Measurements from ENCODE around the gene DDX56. TPM values are rescaled to one million over a fixed set of nuclear protein-coding genes. Genes with fewer than 3 reads are reported as not detected.

Gene DDX56
- total RNA-seq, 1 donor from 2014 or later = 45.8 TPM

DNA sequence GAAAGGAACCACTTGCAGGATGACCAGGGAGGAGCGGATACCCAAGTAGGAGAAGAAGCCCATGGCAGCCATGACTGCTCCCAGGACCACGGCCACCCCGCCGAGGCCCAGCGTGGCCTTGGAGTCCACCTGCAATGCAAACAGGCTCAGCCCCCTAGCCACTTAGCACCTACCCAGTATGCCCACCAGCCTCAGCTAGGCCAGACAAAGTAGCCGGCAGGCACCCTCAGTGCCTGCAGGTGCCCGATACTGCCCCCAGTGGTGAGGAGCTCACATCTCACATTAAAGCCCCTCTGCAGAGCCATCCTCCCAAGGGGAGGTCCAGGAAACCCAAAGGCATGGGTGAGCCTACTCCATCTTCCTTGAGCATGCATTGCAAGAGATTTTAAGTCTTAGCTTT lies 39.2 kb downstream of the DDX56 start:
- ATAC-seq (peak; percentile 54 to 56), DNase-seq (no peak)
- intact Hi-C loops (cut with DNase I) = no loop called here
- TF ChIP-seq, protein P1, sequence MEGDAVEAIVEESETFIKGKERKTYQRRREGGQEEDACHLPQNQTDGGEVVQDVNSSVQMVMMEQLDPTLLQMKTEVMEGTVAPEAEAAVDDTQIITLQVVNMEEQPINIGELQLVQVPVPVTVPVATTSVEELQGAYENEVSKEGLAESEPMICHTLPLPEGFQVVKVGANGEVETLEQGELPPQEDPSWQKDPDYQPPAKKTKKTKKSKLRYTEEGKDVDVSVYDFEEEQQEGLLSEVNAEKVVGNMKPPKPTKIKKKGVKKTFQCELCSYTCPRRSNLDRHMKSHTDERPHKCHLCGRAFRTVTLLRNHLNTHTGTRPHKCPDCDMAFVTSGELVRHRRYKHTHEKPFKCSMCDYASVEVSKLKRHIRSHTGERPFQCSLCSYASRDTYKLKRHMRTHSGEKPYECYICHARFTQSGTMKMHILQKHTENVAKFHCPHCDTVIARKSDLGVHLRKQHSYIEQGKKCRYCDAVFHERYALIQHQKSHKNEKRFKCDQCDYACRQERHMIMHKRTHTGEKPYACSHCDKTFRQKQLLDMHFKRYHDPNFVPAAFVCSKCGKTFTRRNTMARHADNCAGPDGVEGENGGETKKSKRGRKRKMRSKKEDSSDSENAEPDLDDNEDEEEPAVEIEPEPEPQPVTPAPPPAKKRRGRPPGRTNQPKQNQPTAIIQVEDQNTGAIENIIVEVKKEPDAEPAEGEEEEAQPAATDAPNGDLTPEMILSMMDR (IDR thresholded peaks at IDR 0.05) = peak; percentile 42
- no peak overlapping the region for H3K27ac ChIP-seq
- H3K4me1 ChIP-seq = no peaks in the 10 kb centered on the region
- no peaks in the 10 kb centered on the region for H3K27me3 ChIP-seq (ENCODE audit: low read depth)
- H3K36me3 ChIP-seq = no peaks in the 10 kb centered on the region
- no peak overlapping the region for H3K4me3 ChIP-seq
- H3K9me3 ChIP-seq = no peaks in the 10 kb centered on the region

DNA sequence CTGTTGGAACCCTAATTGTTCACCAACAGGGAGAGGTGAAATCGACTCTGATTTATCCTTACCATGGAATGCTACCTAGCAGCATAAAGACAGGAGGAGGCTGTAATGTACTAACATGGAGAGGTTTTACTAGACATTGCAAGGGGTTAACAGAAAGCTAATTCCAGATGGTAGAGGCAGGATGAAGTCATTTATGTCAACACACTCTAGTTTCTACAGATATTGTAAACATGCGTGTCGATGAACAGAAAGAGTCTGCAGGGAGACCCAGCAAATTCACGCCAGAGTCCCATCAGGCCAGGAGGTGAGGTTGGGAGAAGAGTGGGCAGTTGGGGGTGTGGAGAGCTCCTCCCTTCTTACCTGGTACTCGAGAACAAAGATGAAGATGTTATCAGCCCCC lies 39.6 kb downstream of the DDX56 start:
- TF ChIP-seq, protein P1 (IDR thresholded peaks at IDR 0.05) = no peak
- no peak for ATAC-seq

DNA sequence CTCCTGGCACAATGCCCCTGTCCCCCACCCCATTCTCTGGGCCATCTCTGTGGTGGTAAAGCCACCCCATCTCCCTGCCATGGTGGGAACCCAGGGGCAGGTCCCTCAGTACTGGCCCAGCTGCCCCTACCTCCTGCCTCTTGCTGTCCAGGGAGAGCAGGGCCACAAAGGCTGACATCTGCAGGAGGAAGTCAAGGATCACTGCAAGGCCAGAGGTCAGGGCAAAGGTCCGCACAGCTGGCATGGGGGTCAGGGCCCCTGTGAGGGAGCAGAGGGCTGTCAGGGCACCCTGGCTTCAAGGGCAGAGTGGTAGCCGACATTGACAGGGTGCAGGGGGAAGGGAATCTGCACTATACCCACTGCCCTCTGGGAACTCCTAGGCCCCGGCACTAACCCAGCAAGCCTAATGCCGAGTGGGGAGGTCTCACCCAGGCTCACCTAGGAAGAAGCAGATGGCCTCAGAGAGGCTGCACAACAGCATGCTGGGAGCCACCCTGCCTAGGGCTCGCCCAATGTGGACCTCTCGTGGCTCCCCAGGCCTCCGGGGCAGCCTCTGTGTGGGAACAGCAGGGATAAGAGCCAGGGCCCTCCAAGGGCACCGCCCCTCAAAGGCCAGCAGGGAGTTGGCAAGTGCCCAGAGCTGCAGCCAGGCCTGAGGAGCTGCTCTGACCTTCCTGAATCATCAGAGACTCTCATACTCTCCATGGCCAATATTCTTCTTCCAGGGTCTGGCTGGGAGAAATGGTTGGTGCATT lies 40.2 kb downstream of the DDX56 start:
- H3K4me3 ChIP-seq = no peak overlapping the region
- no peak overlapping the region for H3K27ac ChIP-seq
- intact Hi-C loops (cut with DNase I) = no loop called here
- H3K27me3 ChIP-seq (ENCODE audit: low read depth) = no peaks in the 10 kb centered on the region
- TF ChIP-seq, protein P1 (IDR thresholded peaks at IDR 0.05) = no peak
- H3K4me1 ChIP-seq = no peaks in the 10 kb centered on the region
- no peaks in the 10 kb centered on the region for H3K9me3 ChIP-seq
- no peak for ATAC-seq
- no peak for DNase-seq
- H3K36me3 ChIP-seq = no peaks in the 10 kb centered on the region

More for the DNA sequence above, 39.6 kb downstream of the DDX56 start:
- DNase-seq = no peak
- no peaks in the 10 kb centered on the region for H3K27me3 ChIP-seq (ENCODE audit: low read depth)
- no peaks in the 10 kb centered on the region for H3K9me3 ChIP-seq
- intact Hi-C loops (cut with DNase I) = no loop called here
- H3K36me3 ChIP-seq = no peaks in the 10 kb centered on the region
- H3K27ac ChIP-seq = no peak overlapping the region
- no peaks in the 10 kb centered on the region for H3K4me1 ChIP-seq
- H3K4me3 ChIP-seq = no peak overlapping the region

DNA sequence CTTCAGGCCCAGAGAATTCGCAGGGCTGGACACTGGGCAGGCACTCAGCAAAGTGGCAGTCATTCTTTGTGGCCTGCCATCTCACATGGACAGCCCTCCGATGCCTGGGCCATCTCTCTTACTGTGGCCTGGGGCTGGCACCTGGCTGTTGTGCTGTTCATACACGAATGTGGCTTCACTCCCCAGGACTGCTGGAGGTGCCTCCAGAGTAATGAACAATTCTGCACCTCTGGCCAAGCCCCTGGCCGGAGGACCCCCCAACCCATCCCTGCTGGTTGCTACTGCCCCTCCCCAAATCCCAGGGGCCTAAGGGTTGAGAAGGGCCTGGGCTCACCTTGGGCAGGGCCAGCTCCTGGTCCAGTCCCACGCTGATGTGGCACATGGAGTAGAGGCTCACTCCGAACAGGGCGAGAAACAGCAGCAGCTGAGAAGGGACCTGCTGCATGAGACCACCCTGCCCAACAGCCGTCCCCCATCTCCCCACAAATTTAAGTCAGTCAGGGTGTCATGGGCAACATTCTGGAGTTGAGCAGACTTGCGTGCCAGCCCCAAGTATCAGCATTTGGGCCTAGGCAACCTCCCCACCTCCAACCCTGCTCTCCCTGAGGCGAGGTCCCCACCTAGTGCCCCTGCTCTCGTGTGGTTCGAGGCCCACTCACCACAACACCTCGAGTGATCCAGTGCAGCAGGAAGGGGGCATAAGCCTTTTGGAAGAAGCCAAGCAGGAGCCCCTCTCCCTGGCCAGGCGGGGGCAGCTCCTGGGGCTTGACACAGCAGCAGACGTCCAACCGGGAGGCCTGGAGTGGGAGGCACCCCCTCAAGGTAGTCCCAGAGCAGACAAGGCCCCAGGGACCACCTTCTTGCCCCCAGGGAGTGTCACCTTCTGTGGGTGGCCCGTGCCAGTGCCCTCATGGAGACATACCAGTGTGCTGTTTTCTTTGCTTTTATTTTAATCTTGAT lies 42.0 kb downstream of the DDX56 start:
- Histone ChIP-seq H3K27ac (no peak overlapping the region), H3K27me3 (ENCODE audit: low read depth) (no peaks in the 10 kb centered on the region), H3K36me3 (no peaks in the 10 kb centered on the region), H3K9me3 (peaks cover 11% of the 10 kb centered on the region), H3K4me3 (no peak overlapping the region), H3K4me1 (no peaks in the 10 kb centered on the region)
- TF ChIP-seq, protein P1 (IDR thresholded peaks at IDR 0.05) = no peak
- DNase-seq = no peak
- intact Hi-C loops (cut with DNase I) = no loop called here
- ATAC-seq = no peak

DNA sequence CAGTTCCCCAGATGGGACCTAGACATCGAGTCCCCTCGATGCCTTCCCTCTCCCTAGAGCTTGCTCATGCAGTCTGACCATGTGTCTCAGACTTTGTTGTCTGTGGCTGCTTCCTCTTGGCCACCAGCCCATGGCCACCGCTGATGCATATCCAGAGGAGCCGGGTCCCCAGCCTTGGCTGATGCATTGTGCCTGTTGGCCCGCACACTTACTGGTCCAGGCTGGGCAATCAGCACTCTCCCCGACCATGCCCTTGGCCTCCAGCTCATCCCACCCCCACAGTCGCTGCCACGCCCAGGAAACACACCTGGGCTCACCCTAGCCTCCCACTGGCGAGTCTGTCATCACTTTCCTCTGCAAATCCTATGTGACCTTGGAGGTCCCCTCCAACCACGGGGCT lies 42.7 kb downstream of the DDX56 start:
- Histone ChIP-seq H3K27me3 (ENCODE audit: low read depth) (no peaks in the 10 kb centered on the region), H3K4me1 (no peaks in the 10 kb centered on the region), H3K36me3 (no peaks in the 10 kb centered on the region), H3K27ac (no peak overlapping the region), H3K9me3 (peaks cover 17% of the 10 kb centered on the region), H3K4me3 (no peak overlapping the region)
- ATAC-seq = no peak
- intact Hi-C loops (cut with DNase I) = no loop called here
- TF ChIP-seq, protein P1 (IDR thresholded peaks at IDR 0.05) = no peak
- DNase-seq = no peak
